LoVo (cell line): ENCODE results near the gene POLD3.
"Not testable (repeated sequence)": the region's sequence is repeated elsewhere in the genome, so short reads cannot be mapped to it uniquely, and the experiment has no call there.

ENCODE experiments used
- DNase-seq: peaks from one replicate; pipeline ENCODE4 v3.0.0-alpha.2; 2016; ENCODE audit warnings: low spot score

POLD3 gene

DNA sequence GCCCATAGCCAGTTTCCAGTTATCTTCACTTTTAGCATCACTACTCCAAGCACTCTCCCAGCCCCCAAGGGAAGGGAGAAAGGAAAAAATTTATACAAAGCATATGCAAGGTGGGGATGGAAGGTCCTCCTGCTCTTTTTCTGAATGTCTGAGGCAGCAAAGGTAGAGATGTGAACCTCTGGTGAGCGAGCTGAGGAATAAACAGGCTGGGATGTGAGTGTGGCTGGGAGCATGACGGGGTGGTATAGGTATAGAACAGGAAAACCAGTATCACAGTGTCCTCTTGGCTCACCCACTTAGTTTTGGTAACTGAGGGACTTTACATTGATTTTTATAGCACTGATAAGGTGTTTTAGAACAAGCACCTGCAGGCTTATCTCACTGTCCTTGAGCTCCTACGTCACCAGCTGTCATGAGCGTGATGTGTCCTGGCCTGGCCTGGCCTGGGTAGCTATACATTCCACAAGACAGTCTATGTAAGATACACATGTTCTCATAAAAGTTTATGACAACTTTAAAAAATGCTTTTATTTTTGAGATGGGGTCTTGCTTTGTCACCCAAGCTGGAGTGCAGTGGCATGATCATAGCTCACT, 10.3 kb upstream of the POLD3 start:
- no peak for DNase-seq

DNA sequence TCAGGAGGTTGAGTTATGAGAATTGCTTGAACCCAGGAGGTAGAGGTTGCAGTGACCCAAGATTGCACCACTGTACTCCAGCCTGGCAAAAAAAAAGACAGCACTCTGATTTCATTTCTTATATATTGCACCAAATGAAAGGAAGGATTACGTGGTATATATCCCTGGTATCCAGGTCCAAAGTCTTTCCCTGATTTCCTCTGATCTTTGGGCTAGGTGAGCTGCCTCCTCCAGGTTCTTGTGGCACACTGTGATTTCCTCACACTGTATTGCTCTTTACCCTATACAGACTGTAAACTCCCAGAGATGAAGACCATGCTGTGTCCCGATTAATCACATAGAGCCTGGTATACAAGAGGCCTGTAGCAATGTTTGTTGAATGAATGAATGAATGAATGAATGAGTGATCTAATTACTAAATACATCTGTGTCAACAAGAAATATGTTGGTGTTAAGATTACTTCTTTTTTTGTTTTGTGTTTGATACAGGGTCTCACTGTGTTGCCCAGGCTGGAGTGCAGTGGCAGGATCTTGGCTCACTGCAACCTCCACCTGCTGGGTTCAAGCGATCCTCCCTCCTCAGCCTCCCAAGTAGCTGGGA, 9.3 kb upstream of the POLD3 start:
- no peak for DNase-seq

GRCh38 chr11:74590492-74590891, 1.9 kb upstream of the POLD3 start:
- not testable (repeated sequence) for DNase-seq

- DNase-seq, result no peak
Measured at GRCh38 chr11:74592063-74592440, 330 bp upstream of the POLD3 start.

- DNase-seq, result no peak
Measured at GRCh38 chr11:74593463-74593862, 1.1 kb downstream of the POLD3 start.

- no peak for DNase-seq
Measured at GRCh38 chr11:74602637-74603556, 10.5 kb downstream of the POLD3 start.

- no peak for DNase-seq
Measured at GRCh38 chr11:74603845-74604244, 11.5 kb downstream of the POLD3 start.

GRCh38 chr11:74604311-74604710, 11.9 kb downstream of the POLD3 start:
- DNase-seq, result no peak

DNA sequence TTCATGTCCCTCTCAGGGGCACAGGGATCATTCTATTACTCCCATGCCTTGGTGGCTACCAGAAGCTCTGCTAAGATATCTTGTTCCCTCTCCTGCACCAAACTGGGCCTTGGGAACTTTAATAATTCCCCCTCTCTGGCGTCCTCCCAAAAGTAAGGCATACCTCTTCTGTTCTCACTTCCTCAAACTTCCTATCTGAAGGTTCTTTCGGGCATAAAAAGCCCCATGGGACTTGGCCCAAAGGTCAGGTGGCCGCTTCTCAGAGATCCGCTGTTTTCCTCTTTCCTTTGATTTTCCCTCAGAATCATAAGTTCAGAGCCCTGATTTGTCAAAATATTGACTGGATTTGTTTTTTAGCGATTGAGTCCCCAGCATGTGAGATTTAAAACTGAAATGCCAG, 13.0 kb downstream of the POLD3 start:
- no peak for DNase-seq

DNA sequence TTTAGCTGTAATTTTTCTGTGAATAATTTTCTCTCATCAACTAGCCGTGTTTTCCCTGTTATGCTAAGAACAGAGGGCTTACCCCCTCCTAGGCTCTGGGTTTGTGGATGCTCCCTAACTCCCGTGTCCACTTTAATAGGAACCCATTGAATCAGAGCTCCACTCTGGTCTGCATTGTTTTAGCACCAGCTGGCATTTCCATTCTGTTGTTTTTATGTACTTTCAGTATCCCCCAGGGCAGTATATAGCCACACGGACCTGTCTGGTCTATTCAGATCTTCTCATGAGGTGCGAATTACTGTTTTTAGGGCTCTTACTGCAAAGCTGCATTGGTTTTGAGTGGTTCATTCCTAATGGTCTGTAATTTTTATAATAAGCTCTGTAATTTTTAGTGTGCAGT, 16.0 kb downstream of the POLD3 start:
- DNase-seq, result no peak

DNA sequence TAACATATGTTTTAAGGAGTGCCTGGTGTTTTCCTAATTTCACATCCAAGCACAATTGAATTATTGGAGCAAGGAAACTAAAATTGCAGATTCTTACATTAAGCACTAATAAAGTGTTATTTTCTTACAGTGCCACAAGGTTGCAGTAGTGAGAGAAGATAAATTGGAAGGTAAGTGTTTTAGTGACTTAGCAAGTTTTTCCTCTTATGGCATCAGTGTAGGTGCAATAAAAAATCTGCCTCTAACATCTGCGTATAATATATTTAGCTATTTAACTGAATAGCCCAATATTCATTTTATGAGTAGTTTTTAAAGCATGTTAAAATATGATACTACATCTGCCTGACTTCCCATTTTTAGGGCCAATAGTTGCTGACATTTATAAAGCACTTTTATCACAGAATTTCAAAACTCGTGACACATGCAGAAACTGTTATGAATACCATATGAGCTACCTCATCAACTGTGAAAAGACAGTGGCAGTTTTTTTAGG, 19.0 kb downstream of the POLD3 start:
- DNase-seq, result peak; percentile 41

- no peak for DNase-seq
Measured at GRCh38 chr11:74612877-74613276, 20.5 kb downstream of the POLD3 start.

DNA sequence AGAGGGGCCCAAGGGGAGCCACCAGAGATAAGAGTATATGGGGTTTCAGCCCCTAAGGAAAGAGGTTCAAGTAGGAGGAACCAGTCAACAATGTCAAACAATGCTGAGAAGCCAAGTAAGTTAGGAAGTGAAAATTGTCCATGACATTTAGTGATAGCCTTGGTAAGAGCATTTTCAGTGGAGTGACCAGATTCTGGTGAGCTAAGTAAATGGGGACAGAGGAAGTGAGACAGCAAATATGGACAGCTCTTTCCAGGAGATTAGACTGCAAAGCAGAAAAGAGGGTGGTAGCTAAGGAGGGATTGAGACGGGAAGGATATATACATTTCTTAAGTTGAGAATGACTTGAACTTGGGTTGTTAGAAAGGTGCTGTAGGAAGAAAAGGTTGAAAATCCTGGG, 22.9 kb downstream of the POLD3 start:
- DNase-seq, result no peak

- no peak for DNase-seq
Measured at GRCh38 chr11:74615988-74616387, 23.6 kb downstream of the POLD3 start.

GRCh38 chr11:74620531-74620930, 28.1 kb downstream of the POLD3 start:
- no peak for DNase-seq

GRCh38 chr11:74626130-74626529, 33.7 kb downstream of the POLD3 start:
- DNase-seq, result no peak

DNA sequence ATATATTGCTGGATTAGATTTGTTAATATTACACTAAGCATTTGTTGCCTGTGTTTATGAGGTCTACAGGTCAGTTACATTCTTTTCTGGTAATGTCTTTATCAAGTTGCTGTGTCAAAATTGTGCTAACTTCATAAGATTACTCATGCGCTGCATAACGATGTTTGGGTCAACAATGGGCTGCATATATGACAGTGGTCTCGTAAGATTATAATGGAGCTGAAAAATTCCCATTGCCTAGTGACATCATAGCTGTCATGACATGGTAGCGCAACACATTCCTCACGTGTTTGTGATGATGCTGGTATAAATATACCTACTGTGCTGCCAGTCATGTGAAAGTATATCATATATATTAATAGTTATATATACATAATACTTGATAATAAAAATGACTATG, 34.2 kb downstream of the POLD3 start:
- DNase-seq, result no peak

GRCh38 chr11:74627381-74627780, 35.0 kb downstream of the POLD3 start:
- no peak for DNase-seq

GRCh38 chr11:74630043-74630442, 37.7 kb downstream of the POLD3 start:
- DNase-seq, result no peak

- DNase-seq, result no peak
Measured at GRCh38 chr11:74633406-74634393, 41.3 kb downstream of the POLD3 start.

GRCh38 chr11:74634537-74634936, 42.2 kb downstream of the POLD3 start:
- DNase-seq, result peak; percentile 57
